Measurements from ENCODE around the gene UCN2. TPM values are rescaled to one million over a fixed set of nuclear protein-coding genes. Genes with fewer than 3 reads are reported as not detected.
"Not testable (repeated sequence)": the region's sequence is repeated elsewhere in the genome, so short reads cannot be mapped to it uniquely, and the experiment has no call there.

The UCN2 gene
- total RNA-seq, 4 donors from 2014 or later = 4.8 to 9.8 (median 6.2) TPM

GRCh38 chr3:48536785-48537184 lies 26.8 kb downstream of the UCN2 start:
- intact Hi-C loops (cut with DNase I; ENCODE audit: low total_unique reads) = no loop called here
- WGBS, 2 donors = 71 to 78% methylated on average over 1 to 5 of the region's 5 CpGs
- DNase-seq (ENCODE audit: low spot score in 2 of 2) = no peak
- no peak for TF ChIP-seq POLR2A (IDR thresholded peaks at IDR 0.05)
- no peak for TF ChIP-seq CTCF (IDR thresholded peaks at IDR 0.05)
- no peak overlapping the region for H3K4me3 ChIP-seq (ENCODE audit: low read depth, poor library complexity, severe bottlenecking)

- intact Hi-C loops (cut with DNase I; ENCODE audit: low total_unique reads) = no loop called here
- TF ChIP-seq POLR2A (IDR thresholded peaks at IDR 0.05) (no peak), CTCF (IDR thresholded peaks at IDR 0.05) (no peak)
- WGBS, 2 donors = 84 to 91% methylated on average over 14 to 19 of the region's 19 CpGs
- no peak for DNase-seq (ENCODE audit: low spot score in 2 of 2)
- H3K4me3 ChIP-seq (ENCODE audit: low read depth, poor library complexity, severe bottlenecking) = no peak overlapping the region
These were observed 27.5 kb downstream of the UCN2 start for GRCh38 chr3:48536116-48536515.

GRCh38 chr3:48535578-48535977 lies 28.0 kb downstream of the UCN2 start:
- TF ChIP-seq POLR2A (IDR thresholded peaks at IDR 0.05) = no peak
- no peak overlapping the region for H3K4me3 ChIP-seq (ENCODE audit: low read depth, poor library complexity, severe bottlenecking)
- intact Hi-C loops (cut with DNase I; ENCODE audit: low total_unique reads) = no loop called here
- 70 to 72% methylated on average over 4 of the region's 4 CpGs for WGBS, 2 donors
- no peak for DNase-seq (ENCODE audit: low spot score in 2 of 2)

- no peak overlapping the region for H3K4me3 ChIP-seq (ENCODE audit: low read depth, poor library complexity, severe bottlenecking)
- intact Hi-C loops (cut with DNase I; ENCODE audit: low total_unique reads) = no loop called here
- WGBS, 2 donors = 91 to 92% methylated on average over 2 of the region's 2 CpGs
- TF ChIP-seq CTCF (IDR thresholded peaks at IDR 0.05) = no peak
- TF ChIP-seq POLR2A (IDR thresholded peaks at IDR 0.05) = no peak
- DNase-seq (ENCODE audit: low spot score in 2 of 2) = no peak
These were observed 30.6 kb downstream of the UCN2 start for GRCh38 chr3:48532977-48533337.

- DNase-seq (ENCODE audit: low spot score in 2 of 2) = no peak
- 89 to 92% methylated on average over 6 of the region's 6 CpGs for WGBS, 2 donors
- intact Hi-C loops (cut with DNase I; ENCODE audit: low total_unique reads) = no loop called here
- no peak for TF ChIP-seq CTCF (IDR thresholded peaks at IDR 0.05)
- TF ChIP-seq POLR2A (IDR thresholded peaks at IDR 0.05) = no peak
- H3K4me3 ChIP-seq (ENCODE audit: low read depth, poor library complexity, severe bottlenecking) = no peak overlapping the region
These were observed 31.2 kb downstream of the UCN2 start for GRCh38 chr3:48532271-48532976.

GRCh38 chr3:48530701-48531100 lies 32.9 kb downstream of the UCN2 start:
- WGBS, 2 donors = 92% methylated on average over 4 of the region's 4 CpGs
- DNase-seq (ENCODE audit: low spot score in 2 of 2); intact Hi-C loops (cut with DNase I; ENCODE audit: low total_unique reads); H3K4me3 ChIP-seq (ENCODE audit: low read depth, poor library complexity, severe bottlenecking): not testable (repeated sequence)

- intact Hi-C loops (cut with DNase I; ENCODE audit: low total_unique reads) = no loop called here
- no peak overlapping the region for H3K4me3 ChIP-seq (ENCODE audit: low read depth, poor library complexity, severe bottlenecking)
- no peak for DNase-seq (ENCODE audit: low spot score in 2 of 2)
- 79 to 83% methylated on average over 3 of the region's 3 CpGs for WGBS, 2 donors
- TF ChIP-seq POLR2A (IDR thresholded peaks at IDR 0.05) (no peak), CTCF (IDR thresholded peaks at IDR 0.05) (no peak)
These were observed 34.8 kb downstream of the UCN2 start for GRCh38 chr3:48528754-48529153.
